ENCODE data around the gene OLFM1.

Gene OLFM1

GRCh38 chr9:135129137-135129695 is 41.7 kb downstream of the OLFM1 start:
- TF ChIP-seq CTCF (IDR thresholded peaks at IDR 0.05; ENCODE audit: low read depth, low read length): no peak
- H3K4me3 ChIP-seq (ENCODE audit: low read depth, low read length): no peak overlapping the region

- H3K4me3 ChIP-seq (ENCODE audit: low read depth, low read length): no peak overlapping the region
These were observed 42.9 kb downstream of the OLFM1 start for GRCh38 chr9:135130207-135130976.

GRCh38 chr9:135131488-135131887 is 44.0 kb downstream of the OLFM1 start:
- no peak for TF ChIP-seq CTCF (IDR thresholded peaks at IDR 0.05; ENCODE audit: low read depth, low read length)
- H3K4me3 ChIP-seq (ENCODE audit: low read depth, low read length): no peak overlapping the region

More at GRCh38 chr9:135130207-135130976, 42.9 kb downstream of the OLFM1 start:
- TF ChIP-seq CTCF (IDR thresholded peaks at IDR 0.05; ENCODE audit: low read depth, low read length): no peak

- TF ChIP-seq CTCF (IDR thresholded peaks at IDR 0.05; ENCODE audit: low read depth, low read length): no peak
- no peak overlapping the region for H3K4me3 ChIP-seq (ENCODE audit: low read depth, low read length)
These were observed 44.5 kb downstream of the OLFM1 start for GRCh38 chr9:135132008-135132407.

GRCh38 chr9:135134268-135135022 is 47.0 kb downstream of the OLFM1 start:
- no peak for TF ChIP-seq CTCF (IDR thresholded peaks at IDR 0.05; ENCODE audit: low read depth, low read length)
- H3K4me3 ChIP-seq (ENCODE audit: low read depth, low read length): no peak overlapping the region

- H3K4me3 ChIP-seq (ENCODE audit: low read depth, low read length): no peak overlapping the region
- TF ChIP-seq CTCF (IDR thresholded peaks at IDR 0.05; ENCODE audit: low read depth, low read length): no peak
These were observed 47.9 kb downstream of the OLFM1 start for GRCh38 chr9:135135171-135135928.
